Hepatocyte (in vitro differentiated cells): ENCODE measurements around the gene KANK2. TPM values are rescaled to one million over a fixed set of nuclear protein-coding genes. Genes with fewer than 3 reads are reported as not detected.

ENCODE experiments used
- DNase-seq: peaks from one replicate; pipeline ENCODE4 v3.0.0-alpha.2; 2016; ENCODE audit warnings: low spot score
- H2AFZ ChIP-seq: fragments of 200-600 bp; sonication (generic); 2 replicates; pipeline ENCODE4 v1.6.0; 2016; ENCODE audit warnings: antibody characterized with exemption, mild to moderate bottlenecking
- H3K27ac ChIP-seq: fragments of 200-600 bp; sonication (generic); 2 replicates; pipeline ENCODE4 v1.5.1; 2016; ENCODE audit warnings: mild to moderate bottlenecking
- H3K27me3 ChIP-seq: fragments of 200-600 bp; sonication (generic); 2 replicates; pipeline ENCODE4 v1.6.1; 2016
- H3K36me3 ChIP-seq: fragments of 200-600 bp; sonication (generic); replicated peaks from 2 replicates; pipeline ENCODE4 v1.5.1; 2016; ENCODE audit warnings: low read depth; ENCODE audit not compliant: insufficient read depth
- H3K4me1 ChIP-seq: fragments of 200-600 bp; sonication (generic); 2 replicates; pipeline ENCODE4 v1.5.1; 2016; ENCODE audit warnings: mild to moderate bottlenecking, moderate library complexity; ENCODE audit not compliant: insufficient read depth
- H3K4me2 ChIP-seq: fragments of 200-600 bp; sonication (generic); 2 replicates; pipeline ENCODE4 v1.6.0; 2016
- H3K4me3 ChIP-seq: fragments of 200-600 bp; sonication (generic); 2 replicates; pipeline ENCODE4 v1.5.1; 2016; ENCODE audit warnings: mild to moderate bottlenecking
- H3K79me2 ChIP-seq: fragments of 200-600 bp; sonication (generic); 2 replicates; pipeline ENCODE4 v1.6.0; 2017; ENCODE audit warnings: mild to moderate bottlenecking
- H3K9me2 ChIP-seq: fragments of 200-600 bp; sonication (generic); replicated peaks from 2 replicates; pipeline ENCODE4 v1.6.0; 2017; ENCODE audit warnings: mild to moderate bottlenecking; ENCODE audit not compliant: insufficient read depth
- H3K9me3 ChIP-seq: fragments of 200-600 bp; sonication (generic); 2 replicates; pipeline ENCODE4 v1.5.1; 2016; ENCODE audit warnings: low read depth, mild to moderate bottlenecking
- H4K20me1 ChIP-seq: fragments of 200-600 bp; sonication (generic); 2 replicates; pipeline ENCODE4 v1.6.0; 2016; ENCODE audit warnings: mild to moderate bottlenecking; ENCODE audit not compliant: insufficient read depth, poor library complexity, severe bottlenecking
- CTCF ChIP-seq: fragments of 200-600 bp; sonication (generic); IDR thresholded peaks from 2 replicates; pipeline ENCODE4 v1.5.1; 2016; ENCODE audit warnings: antibody characterized with exemption, mild to moderate bottlenecking; ENCODE audit not compliant: poor library complexity
- EZH2 ChIP-seq: fragments of 200-600 bp; sonication (generic); IDR thresholded peaks from 2 replicates; pipeline ENCODE4 v1.6.1; 2016; ENCODE audit warnings: antibody characterized with exemption, mild to moderate bottlenecking, borderline replicate concordance
- EZH2phosphoT487 ChIP-seq: fragments of 200-600 bp; sonication (generic); IDR thresholded peaks from one replicate; pipeline ENCODE4 v1.6.1; 2018; ENCODE audit warnings: antibody characterized with exemption, mild to moderate bottlenecking, low read depth, moderate library complexity; ENCODE audit not compliant: unreplicated experiment, severe bottlenecking
- WGBS: methylation state at CpG from one replicate; pipeline ENCODE4 v1.1.6; 2016; ENCODE audit warnings: low lambda C conversion rate; ENCODE audit errors: missing lambda C conversion rate; 5-methylcytosine and 5-hydroxymethylcytosine counted together
- polyA plus RNA-seq: library from polyadenylated mRNA; unstranded; fragments of >200 nt; fragmentation: Nextera tagmentation; extraction: Ambion mirVana; gene quantifications from 2 replicates; pipeline ENCODE4 v1.2.1, GENCODE V29; 2016
- total RNA-seq: library from RNA; depleted of rRNA; stranded (reverse); fragments of >200 nt; gene quantifications from 2 replicates; pipeline ENCODE4 v1.2.3, GENCODE V29; 2014

The KANK2 gene
- total and polyA plus RNA-seq, 2 experiments from 2014 or later: 39.6 to 60.3 TPM

DNA sequence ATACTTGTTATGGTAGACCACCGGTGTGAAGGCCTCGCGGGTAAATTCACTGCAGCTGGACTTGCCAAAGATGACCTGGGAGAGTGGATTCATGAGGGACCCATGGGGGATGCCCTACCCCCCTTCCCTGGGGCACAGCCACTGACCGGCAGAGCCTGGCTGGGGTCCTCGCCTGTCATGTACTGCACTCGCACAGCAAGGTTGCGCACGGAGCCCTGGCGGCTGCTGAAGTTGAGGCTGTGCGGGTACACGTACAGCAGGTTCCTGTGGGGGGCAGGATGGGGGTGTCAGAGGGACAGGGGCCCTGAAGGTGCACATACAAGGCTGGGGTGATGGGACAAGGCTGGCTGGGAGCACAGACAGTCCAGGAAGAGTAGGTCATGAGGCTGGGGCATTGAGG is 40.7 kb upstream of the KANK2 start:
- WGBS: 97% methylated on average over 11 of the region's 11 CpGs
- Histone ChIP-seq H3K9me3 (no peaks in the 10 kb centered on the region), H4K20me1 (no peaks in the 10 kb centered on the region), H3K36me3 (no peaks in the 10 kb centered on the region), H3K4me3 (no peak overlapping the region), H3K4me1 (no peaks in the 10 kb centered on the region), H2AFZ (no peak overlapping the region), H3K27me3 (no peaks in the 10 kb centered on the region), H3K4me2 (no peak overlapping the region), H3K27ac (no peak overlapping the region), H3K79me2 (no peaks in the 10 kb centered on the region), H3K9me2 (no peaks in the 10 kb centered on the region)
- no peak for DNase-seq
- TF ChIP-seq CTCF (no peak), EZH2 (no peak)

DNA sequence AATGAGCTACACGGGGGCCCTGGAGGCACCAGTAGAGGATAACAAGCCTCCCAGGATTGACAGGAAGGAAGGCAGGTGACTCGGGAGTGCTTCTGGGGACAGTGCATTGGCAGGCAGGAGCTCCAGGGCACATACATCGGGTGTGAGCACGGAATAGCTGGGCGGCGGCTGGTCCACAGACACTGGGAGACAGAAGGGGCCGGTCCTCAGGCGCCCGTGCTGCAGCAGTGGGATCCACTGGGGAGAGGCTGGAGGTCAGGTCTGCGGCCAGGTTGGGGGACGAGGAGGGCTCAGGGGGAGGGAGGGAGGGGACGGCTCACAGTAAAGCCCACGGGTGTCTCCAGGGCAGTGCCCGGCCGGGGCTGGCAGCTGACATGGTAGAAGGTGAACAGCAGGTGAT is 40.0 kb upstream of the KANK2 start:
- WGBS: 87% methylated on average over 10 of the region's 15 CpGs
- Histone ChIP-seq H3K79me2 (no peaks in the 10 kb centered on the region), H3K36me3 (no peaks in the 10 kb centered on the region), H3K27me3 (no peaks in the 10 kb centered on the region), H3K4me3 (no peak overlapping the region), H2AFZ (no peak overlapping the region), H4K20me1 (no peaks in the 10 kb centered on the region), H3K9me2 (no peaks in the 10 kb centered on the region), H3K4me2 (no peak overlapping the region), H3K4me1 (no peaks in the 10 kb centered on the region), H3K9me3 (no peaks in the 10 kb centered on the region), H3K27ac (no peak overlapping the region)
- TF ChIP-seq EZH2 (no peak), CTCF (no peak), EZH2phosphoT487 (no peak)
- DNase-seq: no peak

DNA sequence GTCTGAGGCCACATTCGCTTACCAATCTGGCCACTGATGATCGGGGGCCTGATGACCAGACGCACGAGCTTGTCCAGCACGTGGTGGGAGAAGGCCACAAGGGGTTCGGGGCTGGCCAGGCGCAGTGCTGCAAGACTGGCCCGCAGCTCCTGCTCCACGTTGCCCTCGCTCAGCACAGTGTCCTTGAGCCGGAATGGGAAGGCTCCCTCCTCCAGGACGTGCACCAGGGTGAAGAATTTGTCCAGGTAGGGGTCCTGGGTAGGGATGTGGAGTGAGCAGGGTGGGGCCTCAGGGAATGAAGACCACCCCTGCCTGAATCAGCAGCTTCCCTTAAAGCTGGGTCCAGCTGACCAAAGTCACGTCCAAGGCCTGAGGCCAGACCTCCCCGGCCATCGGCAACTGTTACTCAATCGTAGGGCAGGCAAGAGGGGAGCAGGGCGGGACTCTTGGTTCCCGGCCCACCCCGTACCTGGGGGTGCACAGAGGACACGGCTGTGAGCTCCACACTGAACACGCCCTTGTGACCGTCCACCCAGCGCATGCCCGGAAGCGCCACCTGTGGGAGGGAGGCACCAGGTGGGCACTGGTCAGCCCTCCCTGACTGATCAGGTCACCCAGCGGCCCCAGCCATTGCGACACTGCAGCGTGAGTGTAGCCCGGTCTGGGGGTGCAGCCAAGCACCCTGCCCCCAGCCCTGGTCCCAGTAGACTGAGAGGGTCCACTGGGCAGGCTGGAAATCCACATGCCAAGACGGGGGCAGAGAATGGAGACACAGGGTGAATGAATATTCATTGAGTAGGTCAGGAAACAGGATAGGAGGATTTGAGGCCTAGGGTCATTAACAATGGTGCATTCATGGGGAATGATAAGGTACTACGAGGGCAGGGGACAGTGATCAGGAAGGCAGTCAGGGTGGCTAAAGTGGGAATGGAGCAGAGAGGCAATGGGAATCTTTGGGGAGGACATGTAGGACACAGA is 39.3 kb upstream of the KANK2 start:
- H3K27me3 ChIP-seq: no peaks in the 10 kb centered on the region
- H3K36me3 ChIP-seq: no peaks in the 10 kb centered on the region
- no peaks in the 10 kb centered on the region for H3K9me3 ChIP-seq
- H3K4me2 ChIP-seq: no peak overlapping the region
- no peak overlapping the region for H3K27ac ChIP-seq
- no peaks in the 10 kb centered on the region for H3K4me1 ChIP-seq
- no peak overlapping the region for H3K4me3 ChIP-seq
- 93% methylated on average over 31 of the region's 31 CpGs for WGBS
- H4K20me1 ChIP-seq: no peaks in the 10 kb centered on the region
- H3K79me2 ChIP-seq: no peaks in the 10 kb centered on the region
- TF ChIP-seq EZH2phosphoT487 (no peak), CTCF (no peak), EZH2 (no peak)
- DNase-seq: no peak
- H2AFZ ChIP-seq: no peak overlapping the region
- no peaks in the 10 kb centered on the region for H3K9me2 ChIP-seq
